Stimulated activated CD4-positive, alpha-beta T cell treated with anti-CD3 and anti-CD28 coated beads, Interleukin-15, amount 100 ng/mL, for 1 hour (primary cell): ENCODE results near the gene CALML4.
"Not testable (repeated sequence)": the region's sequence is repeated elsewhere in the genome, so short reads cannot be mapped to it uniquely, and the experiment has no call there.

Experiments
- DNase-seq, 2 donors: peaks; one replicate each; pipeline ENCODE4 v3.0.0-alpha.2; 2020; ENCODE audit warnings: low read depth in 1 of 2, low spot score in 1 of 2

The CALML4 gene

DNA sequence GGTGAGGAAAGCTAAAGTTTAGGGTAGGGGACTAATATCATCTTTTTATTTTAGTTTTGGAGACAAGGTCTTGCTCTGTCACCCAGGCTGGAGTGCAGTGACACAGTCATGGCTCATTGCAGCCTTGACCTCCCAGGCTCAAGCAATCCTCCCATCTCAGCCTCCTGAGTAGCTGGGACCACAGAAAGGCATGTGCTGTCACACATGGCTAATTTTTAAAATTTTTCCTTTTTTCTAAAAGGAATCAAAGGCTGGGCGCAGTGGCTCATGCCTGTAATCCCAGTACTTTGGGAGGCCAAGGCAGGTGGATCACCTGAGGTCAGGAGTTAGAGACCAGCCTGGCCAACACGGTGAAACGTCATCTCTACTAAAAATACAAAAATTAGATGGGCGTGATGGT, 20.3 kb upstream of the CALML4 start:
- not testable (repeated sequence) for DNase-seq

DNA sequence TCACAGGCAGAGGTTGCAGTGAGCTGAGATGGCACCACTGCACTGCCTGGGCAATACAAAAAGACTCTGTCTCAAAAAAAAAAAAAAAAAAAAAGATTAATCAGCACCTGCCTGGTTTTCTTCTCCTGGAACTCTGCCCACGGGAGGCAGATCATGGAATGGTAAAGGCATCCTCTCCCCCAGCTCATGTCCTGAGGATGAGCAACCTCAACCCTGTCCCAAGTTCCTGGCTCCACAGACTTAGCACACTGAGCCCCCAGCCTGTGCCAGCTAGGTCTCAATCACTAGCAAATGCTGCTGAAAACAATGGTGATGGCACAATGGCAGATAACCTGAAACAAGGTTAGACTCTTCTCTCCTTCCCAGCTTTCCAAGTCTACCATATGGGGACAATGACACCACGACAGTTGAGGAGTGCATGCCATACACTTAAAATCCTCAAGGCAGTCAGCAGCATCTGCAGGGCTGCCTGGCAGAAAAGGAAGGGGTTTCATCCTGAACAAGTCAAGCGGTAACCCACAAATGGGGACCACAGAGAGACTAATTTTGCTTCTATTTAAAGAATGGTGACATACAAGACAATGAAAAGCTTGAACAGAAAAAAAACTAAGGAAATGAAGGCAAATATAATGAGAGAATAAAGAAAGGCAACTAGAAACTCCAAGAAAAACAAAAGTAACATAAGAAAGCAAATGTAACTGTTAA, 19.6 kb upstream of the CALML4 start:
- DNase-seq, result no peak

DNA sequence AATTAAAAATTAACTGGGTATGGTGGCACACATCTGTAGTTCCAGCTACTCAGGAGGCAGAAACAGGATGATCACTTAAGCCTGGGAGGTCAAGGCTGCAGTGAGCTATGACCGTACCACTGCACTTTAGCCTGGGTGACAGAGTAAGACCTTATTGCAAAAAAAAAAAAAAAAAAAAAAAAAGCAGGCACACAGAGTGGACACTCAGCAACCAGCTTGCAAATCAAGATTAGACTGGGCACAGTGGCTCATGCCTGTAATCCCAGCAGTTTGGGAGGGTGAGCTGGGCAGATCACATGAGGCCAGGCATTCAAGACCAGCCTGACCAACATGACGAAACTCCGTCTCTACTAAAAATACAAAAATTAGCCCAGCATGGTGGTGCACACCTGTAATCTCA, 19.0 kb upstream of the CALML4 start:
- no peak for DNase-seq

DNA sequence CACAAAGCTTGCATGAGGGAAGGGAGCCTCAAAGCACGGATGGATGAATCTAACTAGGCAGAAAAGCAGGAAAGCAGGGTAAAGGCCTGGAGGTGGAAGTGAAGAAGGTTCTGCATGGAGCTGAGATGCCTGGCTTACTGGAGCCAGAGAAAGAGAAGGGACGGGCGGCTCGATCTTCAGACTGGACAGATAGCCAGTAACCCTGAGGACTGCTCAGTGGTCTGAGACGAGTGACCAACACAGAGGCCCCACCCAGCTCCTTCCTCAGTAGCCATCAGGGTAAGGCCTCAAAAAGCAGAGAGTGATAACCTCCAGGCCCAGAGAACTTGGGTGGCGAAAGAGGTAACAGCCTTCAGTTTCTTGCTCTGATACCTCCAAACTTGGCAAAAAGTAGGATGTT, 18.0 kb upstream of the CALML4 start:
- no peak for DNase-seq

DNA sequence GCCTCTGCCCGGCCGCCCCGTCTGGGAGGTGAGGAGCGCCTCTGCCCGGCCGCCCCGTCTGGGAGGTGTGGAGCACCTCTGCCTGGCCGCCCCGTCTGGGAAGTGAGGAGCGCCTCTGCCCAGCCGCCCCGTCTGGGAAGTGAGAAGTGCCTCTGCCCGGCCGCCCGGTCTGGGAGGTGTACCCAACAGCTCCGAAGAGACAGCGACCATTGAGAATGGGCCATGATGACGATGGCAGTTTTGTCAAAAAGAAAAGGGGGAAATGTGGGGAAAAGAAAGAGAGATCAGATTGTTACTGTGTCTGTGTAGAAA, 17.3 kb upstream of the CALML4 start:
- DNase-seq, result not testable (repeated sequence)

DNA sequence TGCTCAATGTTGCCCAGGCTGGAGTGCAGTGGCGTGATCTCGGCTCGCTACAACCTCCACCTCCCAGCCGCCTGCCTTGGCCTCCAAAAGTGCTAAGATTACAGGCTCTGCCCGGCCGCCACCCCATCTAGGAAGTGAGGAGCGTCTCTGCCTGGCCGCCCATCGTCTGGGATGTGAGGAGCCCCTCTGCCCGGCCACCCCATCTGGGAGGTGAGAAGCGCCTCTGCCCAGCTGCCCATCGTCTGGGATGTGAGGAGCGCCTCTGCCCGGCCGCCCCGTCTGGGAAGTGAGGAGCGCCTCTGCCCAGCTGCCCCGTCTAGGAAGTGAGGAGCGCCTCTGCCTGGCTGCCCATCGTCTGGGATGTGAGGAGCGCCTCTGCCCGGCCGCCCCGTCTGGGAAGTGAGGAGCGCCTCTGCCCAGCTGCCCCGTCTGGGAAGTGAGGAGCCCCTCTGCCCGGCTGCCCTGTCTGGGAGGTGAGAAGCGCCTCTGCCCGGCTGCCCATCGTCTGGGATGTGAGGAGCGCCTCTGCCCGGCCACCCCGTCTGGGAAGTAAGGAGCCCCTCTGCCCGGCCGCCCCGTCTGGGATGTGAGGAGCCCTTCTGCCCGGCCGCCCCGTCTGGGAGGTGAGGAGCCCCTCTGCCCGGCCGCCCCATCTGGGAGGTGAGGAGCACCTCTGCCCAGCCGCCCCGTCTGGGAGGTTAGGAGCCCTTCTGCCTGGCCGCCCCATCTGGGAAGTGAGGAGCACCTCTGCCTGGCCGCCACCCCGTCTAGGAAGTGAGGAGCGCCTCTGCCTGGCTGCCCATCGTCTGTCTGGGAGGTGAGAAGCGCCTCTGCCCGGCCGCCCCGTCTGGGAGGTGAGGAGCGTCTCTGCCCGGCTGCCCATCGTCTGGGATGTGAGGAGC, 16.6 kb upstream of the CALML4 start:
- not testable (repeated sequence) for DNase-seq

DNA sequence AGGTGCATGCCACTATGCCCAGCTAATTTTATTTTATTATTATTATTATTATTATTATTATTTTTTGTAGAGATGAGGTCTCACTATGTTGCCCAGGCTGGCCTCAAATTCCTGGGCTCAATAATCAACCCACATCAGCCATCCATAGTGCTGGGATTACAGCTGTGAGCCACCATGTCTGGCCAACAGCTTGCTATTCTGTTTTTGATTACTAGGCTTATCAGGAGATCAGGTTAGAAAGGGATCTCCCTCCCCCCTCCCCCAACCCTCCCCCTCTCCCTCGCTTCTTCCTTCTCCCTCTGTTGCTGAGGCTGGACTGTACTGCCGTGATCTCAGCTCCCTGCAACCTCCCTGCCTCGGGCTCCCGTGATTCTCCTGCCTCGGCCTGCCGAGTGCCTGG, 15.8 kb upstream of the CALML4 start:
- DNase-seq, result no peak

DNA sequence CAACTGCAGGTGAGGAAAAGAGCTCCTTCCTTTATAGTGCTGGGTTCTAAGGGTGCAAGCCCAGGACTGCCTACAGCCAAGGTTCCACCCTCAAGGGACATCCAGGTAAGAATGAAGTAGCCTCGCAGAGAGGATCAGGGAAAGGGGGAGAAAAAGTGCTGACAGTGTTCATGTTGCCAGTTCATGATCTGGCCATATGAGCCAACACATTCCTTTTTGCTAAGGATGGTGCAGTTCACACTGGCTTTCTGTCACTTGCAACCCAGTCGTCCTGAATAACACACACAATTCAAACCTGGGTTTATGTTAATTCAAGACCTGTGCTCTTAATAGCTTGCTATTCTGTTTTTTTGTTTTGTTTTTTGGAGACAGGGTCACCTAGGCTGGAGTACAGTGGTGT, 15.4 kb upstream of the CALML4 start:
- no peak for DNase-seq

DNA sequence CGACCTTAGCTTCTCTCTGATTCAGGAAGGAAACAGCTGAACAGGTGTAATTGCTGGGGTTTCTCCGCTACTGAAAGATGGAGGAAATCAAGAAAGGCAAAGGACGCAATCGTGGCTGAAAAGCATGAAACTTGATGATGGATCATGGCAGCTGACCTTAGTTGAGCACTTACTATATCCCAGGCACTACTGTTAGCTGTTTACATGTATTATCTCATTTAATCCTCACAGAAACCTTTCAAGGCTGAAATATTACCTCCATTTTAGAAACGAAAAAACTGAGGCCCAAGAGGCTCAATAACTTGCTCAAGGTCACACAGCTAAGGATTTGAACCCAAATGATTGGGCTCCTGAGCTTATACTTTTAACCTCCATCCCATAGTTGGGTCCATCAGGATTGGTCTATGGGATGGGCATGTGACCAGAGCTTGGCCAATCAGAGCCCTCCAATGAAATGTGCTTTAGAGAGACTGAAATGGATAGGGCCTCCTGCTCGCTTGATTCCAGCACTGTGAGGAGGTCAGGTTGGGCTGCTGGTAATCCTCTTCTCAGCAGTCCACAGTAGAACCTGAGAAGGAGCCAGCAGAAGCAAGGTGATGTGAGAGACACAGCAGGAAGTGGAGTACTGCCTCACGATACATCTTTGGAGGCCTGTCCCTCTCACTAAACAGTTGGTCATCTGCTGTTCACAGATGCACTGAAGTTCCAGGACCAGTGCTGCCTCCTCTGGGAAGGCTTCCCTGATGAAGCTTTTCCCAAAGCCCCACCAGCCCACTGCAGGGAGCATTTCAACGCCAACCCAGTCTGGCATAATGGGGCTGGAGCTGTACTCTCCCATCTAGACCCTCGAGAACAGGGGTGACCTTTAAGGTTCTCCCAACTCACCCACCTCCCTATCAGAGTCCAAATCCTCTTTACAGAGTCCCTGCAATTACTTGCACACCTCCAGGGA, 14.0 kb upstream of the CALML4 start:
- DNase-seq, result no peak

DNA sequence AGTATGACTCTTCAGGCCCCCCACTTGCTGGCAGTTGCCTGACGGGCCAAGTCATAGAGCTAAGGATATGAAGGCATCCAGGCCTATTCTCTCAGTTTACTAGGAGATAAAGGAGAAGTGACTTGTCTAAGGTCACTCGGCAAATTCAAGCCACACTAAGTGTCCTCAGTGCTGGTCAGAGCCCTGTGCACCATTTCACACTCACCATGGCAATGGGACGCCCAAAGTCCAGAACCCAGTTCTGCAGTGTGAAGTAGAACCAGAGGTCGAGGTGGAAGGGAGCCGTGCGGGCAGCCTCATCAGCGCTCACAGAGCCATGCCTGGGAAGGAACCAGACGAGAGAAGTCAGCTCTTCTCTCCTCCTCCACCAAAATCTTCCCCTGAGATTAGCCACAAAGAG, 13.2 kb upstream of the CALML4 start:
- no peak for DNase-seq

DNA sequence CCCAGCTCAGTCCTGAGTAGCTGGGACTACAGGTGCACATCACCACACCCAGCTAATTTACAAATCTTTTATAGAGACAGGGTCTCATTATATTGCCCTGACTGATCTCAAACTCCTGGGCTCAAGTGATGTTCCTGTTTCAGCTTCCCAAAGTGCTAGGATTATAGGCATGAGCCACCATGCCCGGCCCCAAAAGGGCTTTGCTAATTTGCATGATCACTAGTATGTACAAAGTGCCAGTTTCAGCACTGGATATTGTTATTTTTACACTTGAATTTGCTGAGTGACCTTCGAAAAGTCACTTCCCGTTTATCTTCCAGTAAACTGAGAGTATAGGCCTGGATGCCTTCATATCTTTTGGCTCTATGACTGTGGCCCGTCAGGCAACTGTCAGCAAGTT, 12.2 kb upstream of the CALML4 start:
- DNase-seq, result no peak

DNA sequence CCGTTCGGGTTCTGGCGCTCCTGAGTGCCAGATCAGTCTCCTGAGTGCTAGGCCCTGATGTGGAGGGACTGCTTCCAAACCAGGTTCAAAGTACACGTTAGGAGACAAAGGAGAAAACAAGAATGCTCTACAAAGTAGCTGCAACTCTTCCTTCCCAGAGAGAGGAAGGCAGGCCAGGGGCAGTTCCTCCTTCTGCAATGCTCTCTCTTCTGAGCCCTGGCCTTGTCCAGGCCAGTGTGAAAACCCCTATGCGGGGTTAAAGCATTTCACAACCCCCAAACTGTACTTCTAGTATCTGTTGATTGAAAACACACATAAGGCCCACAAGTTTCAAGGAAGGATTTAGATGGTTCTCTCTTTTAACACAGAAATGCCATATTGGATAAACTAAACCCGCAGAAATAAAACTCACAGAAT, 9.7 kb upstream of the CALML4 start:
- no peak for DNase-seq

DNA sequence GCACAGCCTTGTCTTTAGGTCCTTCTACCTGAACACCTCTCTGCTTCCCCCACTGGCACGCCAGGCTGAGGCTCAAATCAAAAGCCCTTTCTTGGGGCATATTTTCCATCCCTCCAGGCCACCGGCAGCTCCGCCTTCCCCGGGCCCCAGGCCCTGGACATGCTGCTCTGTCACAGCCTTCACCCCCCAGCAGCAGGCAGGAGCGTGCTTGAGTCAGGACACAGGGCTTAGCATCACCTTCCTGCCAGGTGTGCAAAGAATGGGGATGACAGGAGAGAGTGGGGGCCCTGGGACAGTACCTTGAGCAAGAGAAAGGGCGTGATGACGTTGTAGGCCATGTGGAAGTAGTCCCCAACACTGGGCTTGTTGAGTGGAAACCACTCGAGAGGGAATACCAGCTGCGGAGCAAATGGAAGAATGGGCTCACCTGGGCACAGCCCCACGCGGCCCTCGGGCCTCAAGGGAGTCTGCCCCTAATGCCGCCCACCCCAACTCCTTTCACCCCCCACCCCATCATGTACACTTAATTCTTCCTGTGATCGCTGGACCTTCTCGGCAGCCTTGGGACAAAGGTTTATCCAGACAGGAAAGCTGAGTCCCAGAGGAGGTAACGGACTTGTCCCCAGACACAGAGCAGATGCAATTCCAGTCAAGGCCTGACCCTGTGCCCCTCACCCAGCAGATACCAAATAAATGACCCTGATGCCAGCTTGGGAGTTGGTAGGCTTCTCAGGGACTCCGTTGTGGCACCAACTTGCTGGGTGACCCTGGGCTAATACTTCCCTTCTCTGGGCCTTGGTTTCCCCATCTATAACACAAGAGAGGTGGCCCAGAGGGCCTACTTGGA, 9.1 kb upstream of the CALML4 start:
- no peak for DNase-seq

DNA sequence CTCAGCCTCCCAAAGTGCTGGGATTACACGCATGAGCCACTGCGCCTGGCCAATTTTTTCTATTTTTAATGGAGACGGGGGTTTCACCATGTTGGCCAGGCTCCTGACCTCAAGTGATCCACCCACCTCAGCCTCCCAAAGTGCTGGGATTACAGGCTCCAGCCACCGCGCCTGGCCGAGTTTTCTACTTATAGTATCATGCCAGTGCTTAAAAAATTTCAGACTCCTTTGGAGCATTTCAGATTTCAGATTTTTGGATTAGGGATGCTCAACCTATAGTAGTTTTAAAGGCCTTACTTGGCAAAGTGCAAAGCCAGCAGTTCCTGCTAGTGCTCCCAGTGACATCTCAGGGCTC, 8.3 kb upstream of the CALML4 start:
- DNase-seq, result not testable (repeated sequence)

DNA sequence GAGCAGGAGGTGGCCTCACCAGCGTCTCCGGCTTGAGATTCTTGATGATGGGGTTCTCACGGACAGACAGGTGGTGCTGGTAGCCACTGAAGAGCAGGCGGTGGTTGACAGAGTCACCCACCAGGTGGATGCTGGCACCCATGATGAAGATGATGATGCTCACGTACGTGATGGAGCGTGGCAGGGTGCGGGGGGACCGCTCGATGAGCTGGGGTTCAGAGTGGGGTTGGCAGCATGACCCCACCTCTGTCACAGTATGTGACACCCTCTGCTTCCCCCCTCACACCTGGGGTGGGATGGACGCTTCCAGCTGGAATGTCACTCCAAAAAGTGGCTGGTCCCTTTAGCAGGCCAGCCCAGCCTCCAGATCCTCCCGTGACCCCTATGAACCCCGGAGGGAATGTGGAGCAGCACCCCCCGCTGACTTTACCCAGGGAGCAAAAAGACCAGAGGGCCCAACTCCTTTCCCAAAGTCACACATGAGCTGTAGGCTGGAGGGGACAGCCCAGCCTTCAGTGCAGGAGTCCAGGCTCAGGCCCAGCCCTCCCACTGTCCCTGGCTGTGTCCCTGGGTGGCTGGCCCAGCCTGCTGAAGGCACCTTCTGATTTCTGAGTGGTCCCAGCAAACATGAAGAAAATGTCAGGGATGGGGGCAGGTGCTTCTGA, 6.7 kb upstream of the CALML4 start:
- no peak for DNase-seq

DNA sequence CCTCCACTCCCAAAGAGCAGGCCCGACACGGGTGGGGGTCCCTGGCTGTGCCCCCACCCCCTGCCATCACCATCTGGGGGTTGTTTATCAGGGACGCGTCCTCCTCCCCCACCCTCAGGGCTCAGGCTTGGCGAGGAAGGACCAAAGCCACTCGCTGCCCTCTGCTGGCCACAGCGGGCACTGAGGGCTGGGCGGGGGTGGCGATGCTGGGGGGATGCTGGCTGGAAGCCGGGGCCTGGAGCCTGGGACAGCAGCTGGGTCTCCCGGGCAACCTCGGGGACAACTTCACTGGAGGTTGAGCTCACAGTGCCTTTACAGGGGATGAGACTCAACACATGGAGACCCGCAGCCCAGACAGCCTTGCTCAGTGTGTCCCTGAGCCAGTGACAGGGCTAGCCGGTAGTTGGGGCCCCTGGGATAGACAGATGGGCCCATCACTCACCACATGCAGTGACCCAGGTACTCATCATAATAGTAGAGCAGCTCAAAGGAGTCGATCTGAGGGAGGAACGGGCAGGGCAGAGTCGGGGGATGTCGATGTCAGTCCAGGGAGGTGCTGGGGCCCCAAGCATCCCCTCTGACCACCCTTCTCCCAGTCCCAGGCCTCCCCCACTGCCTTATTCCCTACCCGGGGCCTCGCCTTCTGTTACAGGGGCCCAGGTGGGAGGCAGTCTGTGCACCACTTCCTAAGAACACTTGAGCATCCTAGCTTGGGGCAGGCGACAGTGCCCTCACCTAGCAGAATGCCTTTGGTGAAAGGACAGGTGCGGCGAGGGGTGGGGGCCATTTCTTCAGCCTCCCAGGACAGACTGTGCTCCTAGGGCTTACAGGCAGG, 5.9 kb upstream of the CALML4 start:
- DNase-seq, result peak in 1 of 2 donors; percentile 49

DNA sequence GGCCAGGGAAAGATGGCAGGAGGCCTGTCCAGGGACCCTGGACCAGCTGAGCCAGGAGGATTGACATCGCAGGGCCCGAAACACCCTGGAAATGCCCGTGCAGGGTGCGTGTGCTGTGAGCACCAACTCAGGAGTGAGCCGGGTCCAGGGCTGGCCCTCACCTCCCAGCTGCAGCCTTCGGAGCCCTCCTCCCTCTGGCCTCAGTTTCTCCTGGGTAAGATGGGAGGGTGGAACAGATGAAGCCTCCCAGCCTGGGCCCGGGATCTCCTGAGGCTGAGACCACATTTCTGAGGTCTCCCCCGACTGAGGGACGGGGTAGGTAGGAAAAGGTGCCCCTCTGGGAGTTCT, 5.3 kb upstream of the CALML4 start:
- DNase-seq, result no peak

DNA sequence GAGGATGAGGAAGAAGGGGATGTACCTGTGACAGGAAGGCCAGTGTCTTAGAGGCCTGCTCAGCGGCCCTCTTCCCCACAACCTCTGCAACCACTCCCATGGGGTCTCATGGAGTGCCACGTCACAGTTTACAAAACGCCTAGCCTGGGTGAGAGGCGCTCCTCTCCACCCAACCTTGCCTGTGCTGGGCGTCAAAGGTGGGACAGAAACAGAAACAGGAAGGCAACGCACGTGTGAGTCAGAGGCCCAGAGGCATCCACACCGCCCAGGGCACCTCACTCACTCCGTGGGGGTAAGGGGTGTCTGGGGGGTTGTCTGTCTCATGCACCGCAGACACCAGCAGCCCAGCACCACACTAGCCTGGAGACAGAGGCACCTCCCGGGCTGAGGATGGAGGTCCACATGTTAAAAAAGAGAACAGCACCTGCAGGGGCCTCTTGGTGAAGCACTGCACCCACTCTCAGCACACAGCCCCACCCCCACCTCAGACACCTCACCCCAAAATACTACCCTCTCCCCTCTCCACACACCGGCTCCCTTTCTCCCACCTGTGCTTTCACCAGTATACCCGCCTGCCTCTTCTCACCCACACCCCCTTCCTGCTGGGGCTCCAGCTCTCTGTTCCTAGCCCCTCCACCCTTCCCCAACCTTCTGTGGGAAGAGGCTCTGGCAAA, 4.7 kb upstream of the CALML4 start:
- peak in 1 of 2 donors; percentile 20 for DNase-seq

DNA sequence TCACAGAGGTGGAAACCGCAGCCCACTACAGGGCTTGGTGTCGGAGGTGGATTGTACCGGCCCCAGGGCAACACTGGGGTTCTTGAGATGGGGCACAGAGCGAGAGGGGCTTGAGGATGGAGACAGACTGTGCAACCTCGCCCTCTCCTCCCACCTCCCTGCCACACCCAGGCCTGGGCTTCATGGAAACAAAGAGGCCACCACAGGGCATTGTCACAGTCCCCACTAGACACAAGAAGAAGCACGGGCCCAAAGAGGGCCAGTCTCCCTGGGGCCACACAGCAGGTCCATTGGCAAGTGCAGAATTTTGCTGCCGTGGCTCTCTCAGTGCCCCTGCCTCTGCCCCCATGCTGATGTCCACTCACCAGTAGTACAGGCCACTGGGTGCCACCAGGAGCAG, 4.1 kb upstream of the CALML4 start:
- DNase-seq, result no peak
